GM15510 (cell line): ENCODE data around the gene SLC10A7.

ENCODE experiments used
- POLR2A ChIP-seq: IDR thresholded peaks from 3 replicates; pipeline ENCODE4 v1.6.1; 2011; ENCODE audit warnings: borderline replicate concordance; ENCODE audit not compliant: insufficient read length; ENCODE audit errors: extremely low read depth

The SLC10A7 gene

GRCh38 chr4:146229406-146229805, 292.3 kb downstream of the SLC10A7 start:
- no peak for TF ChIP-seq POLR2A

- TF ChIP-seq POLR2A, result no peak
Measured at GRCh38 chr4:146224326-146224966, 297.3 kb downstream of the SLC10A7 start.

- no peak for TF ChIP-seq POLR2A
Measured at GRCh38 chr4:146222313-146222712, 299.4 kb downstream of the SLC10A7 start.

DNA sequence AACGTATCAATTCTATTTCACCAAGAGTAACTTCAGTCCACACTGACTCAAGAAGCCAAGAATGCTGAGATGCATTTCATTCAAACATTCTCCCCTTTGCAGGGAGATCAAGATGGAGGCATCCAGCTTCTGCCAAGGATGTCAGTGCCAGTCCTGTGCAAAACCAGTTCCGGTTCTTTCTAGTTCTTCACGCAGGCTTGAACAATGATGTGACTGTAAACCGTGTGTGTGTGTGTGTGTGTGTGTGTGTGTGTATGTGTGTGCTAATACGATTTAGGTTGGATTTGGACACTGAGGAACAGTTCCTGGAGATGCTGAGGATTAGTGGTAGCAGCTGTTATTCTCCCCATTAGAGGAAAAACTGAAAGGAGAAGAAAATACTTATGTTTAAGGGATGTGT, 307.5 kb downstream of the SLC10A7 start, which contains the start of gene REELD1:
TSS of gene REELD1 (plus strand) at position 301 of the 400 bp plus-strand sequence. CDS start 2,415 bp downstream, outside the sequence.
- TF ChIP-seq POLR2A, result no peak

GRCh38 chr4:146212781-146213180, 309.0 kb downstream of the SLC10A7 start:
- no peak for TF ChIP-seq POLR2A

DNA sequence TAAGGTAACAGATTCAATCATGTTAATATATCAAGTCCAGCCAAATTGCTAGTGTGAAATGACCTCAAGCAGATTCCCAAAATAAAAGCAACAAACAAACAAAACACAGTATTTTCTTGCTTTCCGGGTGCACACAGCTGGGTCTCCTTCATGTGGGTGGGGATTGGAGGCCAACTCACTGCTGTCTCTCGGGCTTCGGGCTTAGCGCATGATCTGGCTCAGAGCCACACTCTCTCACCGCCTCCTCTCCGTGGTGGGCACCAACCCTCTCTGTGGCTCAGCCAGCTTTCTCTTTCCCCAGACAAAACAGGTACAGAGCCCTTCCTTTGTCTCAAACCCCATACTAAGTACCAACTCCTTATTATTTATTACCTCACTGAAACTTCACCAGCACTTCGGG, 310.3 kb downstream of the SLC10A7 start:
- TF ChIP-seq POLR2A, result no peak

DNA sequence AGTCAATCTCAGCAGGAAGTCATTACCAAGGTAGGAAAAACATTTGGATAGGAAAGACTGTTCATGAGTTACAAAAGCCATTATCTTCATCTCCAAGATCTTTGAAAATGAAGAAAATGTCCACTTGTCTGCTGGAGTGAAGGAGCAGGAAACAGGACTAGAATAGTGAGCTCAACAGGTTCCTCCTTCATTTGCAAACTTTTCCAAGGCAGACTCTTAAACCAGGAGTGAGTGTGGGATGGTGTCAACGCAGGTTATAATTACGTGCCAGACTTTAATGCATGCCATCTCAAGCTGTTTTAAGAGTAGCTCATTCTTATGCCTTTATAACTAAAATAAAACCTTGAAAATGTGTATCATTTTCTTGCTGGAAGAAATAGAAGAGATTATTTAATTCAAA, 310.9 kb downstream of the SLC10A7 start:
- TF ChIP-seq POLR2A, result no peak

GRCh38 chr4:146207410-146207809, 314.3 kb downstream of the SLC10A7 start:
- no peak for TF ChIP-seq POLR2A
